WTC11 (cell line): ENCODE measurements around the gene PHLDB2.

Experiments used
- ATF2 ChIP-seq: sonication (generic); formaldehyde crosslinking; IDR thresholded peaks from 2 replicates; pipeline ENCODE4 v1.8.1; 2022; ENCODE audit warnings: low read depth, missing genetic modification reagents, borderline replicate concordance
- CTCF ChIP-seq: fragments of 200-600 bp; IDR thresholded peaks from 2 replicates; pipeline ENCODE4 v1.8.0; 2022; ENCODE audit warnings: antibody characterized with exemption
- IRF1 ChIP-seq: sonication (generic); formaldehyde crosslinking; IDR thresholded peaks from 2 replicates; pipeline ENCODE4 v1.8.0; 2023; ENCODE audit warnings: missing genetic modification reagents
- IRF2 ChIP-seq: sonication (generic); formaldehyde crosslinking; IDR thresholded peaks from 2 replicates; pipeline ENCODE4 v1.8.0; 2022; ENCODE audit warnings: low read depth, missing genetic modification reagents, borderline replicate concordance
- JUN ChIP-seq: sonication (generic); formaldehyde crosslinking; IDR thresholded peaks from 2 replicates; pipeline ENCODE4 v1.8.0; 2023; ENCODE audit warnings: mild to moderate bottlenecking, missing genetic modification reagents
- USF1 ChIP-seq: sonication (generic); formaldehyde crosslinking; IDR thresholded peaks from 2 replicates; pipeline ENCODE4 v1.8.0; 2022; ENCODE audit warnings: mild to moderate bottlenecking, missing genetic modification reagents
- ZNF121 ChIP-seq: sonication (generic); formaldehyde crosslinking; IDR thresholded peaks from 2 replicates; pipeline ENCODE4 v1.8.0; 2023; ENCODE audit warnings: missing genetic modification reagents
- ZNF232 ChIP-seq: sonication (generic); formaldehyde crosslinking; IDR thresholded peaks from 2 replicates; pipeline ENCODE4 v1.8.0; 2022; ENCODE audit warnings: mild to moderate bottlenecking, missing genetic modification reagents
- ZNF263 ChIP-seq: sonication (generic); formaldehyde crosslinking; IDR thresholded peaks from 2 replicates; pipeline ENCODE4 v1.8.1; 2022; ENCODE audit warnings: low read depth, mild to moderate bottlenecking, moderate library complexity, missing genetic modification reagents
- ZNF416 ChIP-seq: fragments of 250-450 bp; sonication (Bioruptor Pico); IDR thresholded peaks from 2 replicates; pipeline ENCODE4 v1.9.0; 2021; ENCODE audit warnings: mild to moderate bottlenecking, inconsistent platforms
- ZNF512 ChIP-seq: sonication (generic); formaldehyde crosslinking; IDR thresholded peaks from 2 replicates; pipeline ENCODE4 v1.8.1; 2022; ENCODE audit warnings: missing genetic modification reagents, borderline replicate concordance

- TF ChIP-seq ATF2 (CRISPR knock-in tag): no peak
- TF ChIP-seq CTCF: no peak
- no peak for TF ChIP-seq USF1
- TF ChIP-seq ZNF416: no peak
- TF ChIP-seq IRF2: no peak
- no peak for TF ChIP-seq ZNF512 (CRISPR knock-in tag)
- no peak for TF ChIP-seq ZNF121 (CRISPR knock-in tag)
- no peak for TF ChIP-seq JUN (CRISPR knock-in tag)
- no peak for TF ChIP-seq ZNF232 (CRISPR knock-in tag)
- no peak for TF ChIP-seq IRF1 (CRISPR knock-in tag)
- no peak for TF ChIP-seq ZNF263 (CRISPR knock-in tag)
Measured at GRCh38 chr3:111853068-111853467, 6.0 kb upstream of the PHLDB2 start.
